Activated CD4-positive, CD25-positive, alpha-beta regulatory T cell treated with anti-CD3 and anti-CD28 coated beads, Interleukin-2, amount 50 U/mL, for 16 hours (primary cell): ENCODE data around the gene CBX4.

Source experiments
- DNase-seq: peaks from one replicate; pipeline ENCODE4 v3.0.0-alpha.2; 2020; ENCODE audit warnings: low read depth, low spot score

CBX4 gene

DNA sequence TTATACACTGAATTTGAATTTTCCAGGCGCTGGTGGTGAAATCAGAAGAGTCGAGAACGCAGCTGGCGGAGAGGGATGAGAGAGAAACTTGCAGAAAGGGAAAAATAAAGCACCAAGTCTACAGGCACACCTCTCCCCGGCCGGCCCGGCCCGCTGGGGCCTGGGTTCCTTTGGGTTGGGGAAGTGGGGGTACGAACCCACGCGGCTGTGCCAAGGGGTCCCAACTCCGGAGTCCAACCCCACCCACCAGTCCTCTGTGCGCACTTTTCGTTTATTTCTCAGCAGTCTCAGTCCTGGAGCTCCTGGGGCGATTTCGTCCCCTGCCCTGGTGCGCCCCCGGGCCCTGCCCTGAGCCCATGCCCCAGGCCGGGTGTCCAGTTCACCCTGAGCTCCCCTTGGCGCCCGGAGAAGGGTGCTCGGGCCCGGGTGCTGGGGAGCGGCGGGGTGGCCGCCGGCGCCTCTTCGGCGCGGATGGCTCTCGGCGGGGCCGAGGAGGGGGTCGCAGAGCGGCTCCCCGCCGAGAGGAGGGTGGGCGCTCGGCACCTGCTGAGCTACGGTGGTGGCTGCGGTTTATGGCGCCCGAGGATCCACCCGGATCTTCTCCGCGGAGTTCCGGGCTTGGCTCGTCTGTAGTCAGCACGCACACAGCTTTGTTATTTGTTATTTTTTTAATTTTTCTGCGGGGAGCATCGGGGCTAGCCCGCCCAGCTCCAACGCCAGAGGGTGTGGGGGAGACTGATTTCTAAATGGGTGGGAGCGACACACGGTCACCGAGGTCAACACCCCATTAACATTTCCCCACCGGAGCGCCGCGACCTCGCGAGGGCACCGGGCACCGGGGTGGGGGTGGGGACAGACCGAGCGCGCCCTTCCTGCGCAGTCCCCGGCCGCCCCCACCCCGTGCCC, 26.6 kb downstream of the CBX4 start:
- no peak for DNase-seq

- DNase-seq = no peak
These were observed 27.3 kb downstream of the CBX4 start for GRCh38 chr17:79811868-79812352.

- no peak for DNase-seq
These were observed 28.0 kb downstream of the CBX4 start for GRCh38 chr17:79811011-79811867.

GRCh38 chr17:79810130-79811010, 28.9 kb downstream of the CBX4 start:
- DNase-seq = peak; percentile 64

- no peak for DNase-seq
These were observed 29.6 kb downstream of the CBX4 start for GRCh38 chr17:79809530-79810129.

GRCh38 chr17:79808763-79809529, 30.3 kb downstream of the CBX4 start:
- no peak for DNase-seq

- DNase-seq = no peak
These were observed 32.1 kb downstream of the CBX4 start for GRCh38 chr17:79806863-79807720.

- no peak for DNase-seq
These were observed 32.8 kb downstream of the CBX4 start for GRCh38 chr17:79806446-79806760.

- DNase-seq = no peak
These were observed 34.2 kb downstream of the CBX4 start for GRCh38 chr17:79804856-79805696.

DNA sequence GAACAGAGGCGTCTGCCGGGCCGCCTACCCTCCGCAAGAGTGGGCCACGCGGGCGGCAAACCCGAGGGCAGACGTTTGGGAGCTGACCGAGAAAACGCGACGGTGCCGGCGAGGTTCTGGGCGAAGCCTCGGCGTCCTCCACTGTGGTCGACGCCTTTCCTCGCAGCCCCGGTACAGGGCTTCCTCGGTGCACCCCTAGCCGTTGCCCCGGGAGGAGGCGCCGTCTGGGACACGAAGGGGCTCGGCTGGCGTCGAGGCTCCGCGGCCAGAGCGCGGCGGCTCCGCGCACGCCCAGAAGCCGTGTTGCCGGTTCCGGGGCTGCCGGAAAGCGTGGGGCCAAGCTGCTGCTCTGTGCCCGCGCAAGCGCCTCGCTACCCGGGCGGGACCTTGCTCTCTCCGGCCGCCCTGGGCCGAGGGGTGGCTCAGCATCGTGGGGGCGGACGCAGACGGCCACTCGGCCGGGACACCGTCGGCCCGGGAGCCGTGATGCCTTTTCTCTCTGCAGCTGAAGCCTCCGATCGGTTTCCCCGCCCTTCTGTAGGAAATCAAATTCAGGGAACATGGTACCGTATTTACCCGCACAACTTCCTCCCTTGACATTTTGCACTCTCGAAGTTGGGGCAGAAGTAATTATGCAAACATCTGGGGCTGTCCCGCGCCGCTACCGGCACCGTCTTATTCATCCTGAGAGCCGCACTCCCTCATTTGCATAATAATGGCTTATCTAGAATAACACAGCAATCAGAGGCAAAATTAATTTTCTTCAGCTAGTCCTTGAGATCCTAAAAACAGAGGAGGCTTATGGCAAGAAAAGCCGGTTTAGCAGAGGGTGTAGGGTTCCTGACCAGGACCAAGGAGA, 35.0 kb downstream of the CBX4 start:
- DNase-seq = peak; percentile 52

- no peak for DNase-seq
These were observed 35.7 kb downstream of the CBX4 start for GRCh38 chr17:79803421-79803996.

DNA sequence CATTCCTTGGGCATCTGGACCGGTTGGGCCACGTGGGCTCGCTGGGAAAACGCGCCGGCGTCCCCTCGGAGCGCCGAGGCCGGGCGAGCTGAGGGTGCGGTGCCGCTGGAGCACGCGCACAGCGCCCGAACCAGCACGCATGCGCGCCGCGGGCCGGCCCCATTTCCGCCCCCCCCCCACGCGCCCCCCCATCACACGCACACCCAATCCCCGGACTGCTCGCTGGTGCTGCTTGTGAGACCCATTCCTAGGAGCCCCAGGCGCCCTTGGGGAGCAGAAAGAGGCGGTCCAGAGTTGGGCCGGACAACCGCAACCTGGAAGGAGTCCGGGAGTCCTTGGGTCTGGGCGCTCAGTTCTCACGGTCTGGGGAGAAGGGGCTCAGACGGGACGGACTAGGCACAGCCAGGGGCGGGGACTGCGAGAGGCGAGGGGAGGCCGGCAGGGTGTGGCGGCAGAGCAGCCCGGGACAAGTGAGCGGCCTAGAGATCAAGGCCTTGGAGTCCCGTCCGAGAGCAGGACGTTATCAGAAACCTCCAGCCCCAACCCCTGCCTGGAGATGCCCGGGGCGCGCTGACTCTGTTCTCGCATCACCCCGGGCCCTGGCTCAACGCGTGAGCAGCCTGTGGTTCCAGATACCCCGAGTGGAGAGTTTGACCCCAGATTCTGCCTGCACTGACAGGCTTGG, 36.4 kb downstream of the CBX4 start:
- no peak for DNase-seq

GRCh38 chr17:79802039-79802735, 37.1 kb downstream of the CBX4 start:
- DNase-seq = no peak

- DNase-seq = no peak
These were observed 37.8 kb downstream of the CBX4 start for GRCh38 chr17:79801156-79802038.
